Hindlimb muscle (tissue), 1 donor: ENCODE results near the gene TRIM37. TPM values are rescaled to one million over a fixed set of nuclear protein-coding genes. Genes with fewer than 3 reads are reported as not detected.
A peak's percentile ranks its signal among the peaks of the same experiment; 100 is the strongest.

ENCODE experiments used
- DNase-seq: peaks from one replicate; pipeline ENCODE4 v3.0.0-alpha.2; 2013
- polyA plus RNA-seq: library from polyadenylated mRNA; unstranded; fragments of 120-200 nt; gene quantifications from one replicate; pipeline ENCODE4 v1.2.1, GENCODE V29; 2013; ENCODE audit not compliant: insufficient read length

TRIM37 gene
- polyA plus RNA-seq, 1 donor = 13.9 TPM

DNA sequence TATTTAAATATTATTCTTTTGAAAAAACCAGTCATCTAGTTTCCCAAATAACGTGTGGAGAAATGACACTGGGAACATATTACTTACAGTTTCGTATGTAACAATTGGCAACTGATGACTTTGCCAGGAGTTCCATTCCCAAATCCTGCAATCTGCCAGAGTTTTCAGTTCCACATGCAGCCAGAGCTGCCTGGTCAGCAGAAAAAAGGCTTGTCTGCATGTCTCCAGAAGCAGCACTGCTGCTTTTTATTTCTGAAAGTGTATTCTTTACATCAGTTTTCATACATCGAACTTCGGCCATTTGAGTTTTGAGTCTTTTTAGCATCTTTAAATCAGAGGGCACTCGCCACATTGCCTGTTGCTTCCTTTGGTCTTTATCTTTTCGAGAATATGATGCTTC, 78.4 kb downstream of the TRIM37 start:
- DNase-seq = peak; percentile 30

DNA sequence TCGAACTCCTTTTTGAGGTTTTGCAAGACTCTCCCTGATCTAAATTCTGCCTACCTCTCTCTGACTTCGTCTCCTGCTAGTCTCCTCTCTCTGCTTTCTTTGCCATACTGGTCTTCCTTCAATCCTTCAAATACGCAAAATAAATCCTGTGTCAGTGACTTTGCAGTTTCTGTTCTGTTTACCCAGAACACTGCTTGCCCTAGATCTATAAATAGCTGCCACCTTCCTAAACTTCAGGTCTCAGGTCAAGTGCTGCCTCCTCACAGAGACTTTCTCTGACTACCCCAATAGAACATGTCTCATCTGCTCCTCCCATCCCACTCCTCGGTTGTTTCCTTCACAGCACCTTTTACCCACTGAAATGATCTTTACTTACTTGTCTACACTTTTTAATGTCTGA, 78.9 kb downstream of the TRIM37 start:
- no peak for DNase-seq

DNA sequence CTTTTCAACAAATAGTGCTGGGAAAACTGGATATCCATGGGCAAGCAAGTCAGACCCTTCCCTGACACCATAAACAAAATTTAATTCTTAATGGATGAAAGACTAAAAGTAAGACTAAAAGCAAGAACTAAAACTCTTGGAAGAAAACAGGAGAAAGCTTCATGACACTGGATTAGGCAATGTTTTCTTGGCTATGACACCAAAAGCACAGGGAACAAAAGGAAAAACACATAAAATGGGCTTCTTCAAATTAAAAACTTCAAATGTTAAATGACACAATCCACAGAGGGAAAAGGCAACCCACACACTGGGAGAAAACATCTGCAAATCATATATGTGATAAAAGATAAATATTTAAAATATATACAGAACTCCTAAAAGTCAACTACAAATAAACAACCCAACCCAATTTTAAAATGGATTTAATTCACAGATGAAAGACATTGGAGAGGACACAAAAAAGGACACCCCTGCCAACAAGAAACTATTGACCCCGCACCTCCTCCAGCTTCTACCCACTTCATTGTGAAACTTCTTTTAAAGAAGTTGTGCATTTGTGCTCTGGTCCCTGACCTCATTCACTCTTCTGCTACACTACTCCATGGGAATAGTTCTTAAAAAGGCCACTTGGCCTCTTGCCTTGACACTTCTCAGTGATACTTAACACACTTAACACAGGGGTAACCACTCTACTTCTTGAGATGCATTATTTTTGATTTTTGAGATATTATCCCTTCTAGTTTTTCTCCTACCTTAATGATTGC, 80.3 kb downstream of the TRIM37 start:
- no peak for DNase-seq

DNA sequence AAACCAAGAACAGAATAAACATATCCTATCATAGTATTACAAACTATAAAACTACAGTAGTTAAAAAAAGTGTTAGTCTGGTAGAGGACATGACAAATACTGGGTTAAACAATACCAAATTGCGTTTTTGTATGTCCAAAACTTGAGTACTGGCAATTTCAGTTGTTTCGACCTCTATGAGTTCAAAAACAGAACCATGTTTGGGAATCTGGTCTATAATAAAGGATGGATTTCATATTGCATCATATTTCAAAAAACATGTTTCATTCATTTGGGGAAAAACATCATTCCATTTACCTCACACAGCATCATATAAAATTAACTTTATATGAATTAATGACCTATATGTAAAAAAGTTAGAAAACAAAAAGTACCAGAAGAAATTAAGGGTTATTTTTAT, 81.8 kb downstream of the TRIM37 start:
- DNase-seq = no peak

DNA sequence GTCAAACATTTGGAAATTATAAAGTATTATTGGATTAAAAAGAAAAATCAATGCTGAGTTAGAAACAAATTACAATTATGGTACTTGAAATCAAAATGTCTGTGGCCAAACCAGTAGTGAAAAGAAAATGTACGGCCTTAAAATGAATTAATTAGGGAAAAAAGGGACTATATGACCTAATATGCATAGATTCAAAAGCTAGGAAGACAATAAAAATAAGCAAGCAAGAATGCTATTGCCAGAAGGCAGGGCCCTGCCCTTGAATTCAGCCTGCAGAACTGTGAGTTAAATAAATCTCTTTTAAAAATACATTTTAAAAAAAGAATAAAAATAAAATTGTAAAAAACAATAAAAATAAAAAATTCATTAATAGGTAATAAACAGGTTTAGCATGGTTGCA, 88.7 kb downstream of the TRIM37 start:
- no peak for DNase-seq

DNA sequence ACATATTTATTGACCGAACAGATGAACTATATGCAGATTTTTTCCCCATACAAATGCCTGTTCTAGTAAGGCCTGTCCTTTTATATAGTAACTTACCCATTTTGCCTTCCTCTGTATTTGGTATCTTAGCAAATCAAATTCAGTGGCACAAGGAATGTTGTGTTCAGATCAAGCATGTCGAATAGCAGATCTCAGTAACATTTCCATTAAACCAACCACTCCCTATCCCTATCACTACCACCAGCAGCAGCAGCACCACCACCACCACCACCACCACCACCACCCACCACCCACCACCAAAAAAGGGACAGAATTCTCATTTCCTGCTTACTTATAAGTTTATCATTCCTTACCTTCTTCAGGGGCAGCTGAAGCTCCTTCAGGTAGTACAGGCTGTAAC, 94.7 kb downstream of the TRIM37 start:
- no peak for DNase-seq

DNA sequence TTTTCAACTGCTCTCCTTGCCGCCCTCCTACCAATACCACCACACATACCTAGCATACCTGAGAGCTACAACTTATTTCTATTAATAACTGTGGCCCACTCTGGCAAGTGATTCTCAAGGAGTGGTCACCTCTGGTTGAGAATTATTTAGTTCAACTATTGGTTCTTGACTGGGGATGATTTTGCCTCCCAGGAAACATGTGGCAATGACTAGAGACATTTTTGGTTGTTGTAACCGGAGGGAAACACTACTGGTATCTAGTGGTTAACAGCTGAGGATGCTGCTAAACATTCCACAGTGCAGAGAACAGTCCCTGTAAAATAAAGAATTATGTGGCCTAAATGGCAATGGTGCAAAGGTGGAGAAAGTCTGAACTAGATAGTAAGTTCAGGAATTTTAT, 96.7 kb downstream of the TRIM37 start:
- DNase-seq = no peak

DNA sequence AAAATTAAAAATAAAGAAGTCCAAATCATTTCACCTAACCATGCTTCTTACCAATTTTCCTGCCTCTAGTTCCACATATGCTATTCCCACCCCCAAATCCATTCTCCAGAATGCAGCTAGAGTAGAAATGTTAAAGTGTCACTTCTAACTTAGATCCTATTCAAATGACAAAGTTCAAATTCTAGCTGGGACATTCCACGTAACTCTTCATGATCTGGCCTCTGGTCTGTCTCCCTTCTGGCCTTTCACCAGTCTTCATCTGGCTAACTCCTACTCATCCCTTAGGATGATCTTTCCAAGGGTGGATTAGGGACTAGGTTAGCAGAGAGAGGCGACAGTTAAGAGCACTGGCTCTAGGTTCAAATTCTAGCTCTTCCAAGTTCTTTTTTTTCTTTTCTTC, 97.9 kb downstream of the TRIM37 start:
- no peak for DNase-seq

DNA sequence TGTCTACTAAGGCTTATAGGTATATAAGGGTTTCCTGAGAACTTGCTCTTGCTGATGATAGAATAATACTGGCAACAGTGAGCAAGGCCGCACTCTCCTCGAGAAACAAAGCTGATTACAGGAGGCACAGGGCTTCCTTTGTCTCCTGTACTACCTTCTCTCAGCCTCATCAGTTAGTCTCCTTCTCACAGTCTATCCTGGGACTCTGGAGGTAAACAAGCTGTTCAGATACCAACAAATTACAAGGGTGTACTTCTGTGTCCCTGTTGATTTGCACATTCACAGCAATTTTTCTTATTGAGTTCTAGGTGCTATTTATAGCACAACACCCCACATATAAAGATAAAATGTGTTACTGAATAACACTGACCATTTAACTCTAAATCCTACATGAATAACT, 98.7 kb downstream of the TRIM37 start:
- no peak for DNase-seq

DNA sequence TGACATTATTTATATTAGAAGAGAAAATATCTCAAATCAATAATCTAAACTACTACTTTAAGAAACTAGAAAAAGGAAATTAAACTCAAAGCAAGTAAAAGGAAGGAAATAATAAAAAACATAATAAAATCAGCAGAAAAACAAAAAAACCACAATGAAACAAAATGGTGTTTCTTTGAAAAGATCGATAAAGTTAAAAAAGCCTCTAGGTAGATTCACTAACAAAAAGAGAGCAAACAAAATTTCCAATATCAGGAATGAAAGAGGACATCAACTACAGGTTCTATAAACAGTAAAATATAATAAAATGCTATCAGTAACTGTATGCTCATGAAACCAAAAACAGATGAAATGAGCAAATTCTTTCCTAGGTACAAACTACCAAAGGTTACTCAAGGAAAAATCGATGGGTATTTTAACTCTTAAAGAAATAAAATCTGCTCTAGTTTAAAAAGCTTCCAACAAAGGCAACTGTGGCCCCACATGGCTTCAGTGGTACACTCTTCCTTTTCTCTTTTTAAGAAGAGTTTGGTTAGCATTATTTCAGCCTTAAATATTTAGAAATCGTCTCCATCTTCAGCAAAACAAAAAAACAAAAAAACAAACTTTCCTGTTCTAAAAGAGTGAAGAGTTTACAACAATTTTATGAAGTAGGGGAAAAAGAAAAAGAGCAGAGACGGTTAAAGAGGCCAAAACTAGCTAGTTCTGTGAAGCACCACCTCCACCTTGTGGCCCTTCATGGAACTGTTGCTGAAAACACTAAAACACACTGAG, 102.2 kb downstream of the TRIM37 start:
- DNase-seq = peak; percentile 52

DNA sequence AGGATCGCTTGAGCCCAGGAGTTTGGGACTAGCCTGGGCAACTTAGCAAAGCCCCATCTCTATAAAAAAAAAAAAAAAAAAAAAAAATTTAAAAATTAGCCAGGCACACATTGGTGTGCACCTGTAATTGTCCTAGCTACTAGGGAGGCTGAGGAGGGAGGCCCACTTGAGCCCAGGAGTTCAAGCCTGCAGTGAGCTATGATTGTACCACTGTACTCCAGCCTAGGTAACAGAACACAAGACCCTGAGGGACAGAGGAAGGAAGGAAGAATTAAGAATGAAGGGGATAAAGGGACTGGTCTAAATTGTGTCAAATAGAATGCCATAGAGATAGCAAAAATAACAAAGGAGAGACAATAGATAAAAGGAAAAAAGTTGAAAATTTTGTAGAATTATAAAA, 102.8 kb downstream of the TRIM37 start:
- DNase-seq = no peak

DNA sequence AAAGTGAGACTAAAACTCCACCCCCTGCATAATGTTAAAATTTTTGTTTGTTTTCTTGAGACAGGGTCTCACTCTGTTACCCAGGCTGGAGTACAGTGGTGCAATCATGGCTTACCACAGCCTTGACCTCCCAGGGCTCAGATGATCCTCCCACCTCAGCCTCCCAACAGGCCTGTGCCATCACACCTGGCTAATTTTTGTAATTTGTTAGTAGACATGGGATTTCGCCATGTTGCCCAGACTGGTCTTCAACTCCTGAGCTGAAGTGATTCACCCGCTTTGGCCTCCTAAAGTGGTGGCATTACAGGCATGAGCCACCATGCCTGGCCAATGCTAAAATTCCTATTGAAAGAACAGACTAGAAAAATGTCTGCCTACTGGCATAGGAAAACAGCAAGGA, 103.8 kb downstream of the TRIM37 start:
- DNase-seq = no peak

DNA sequence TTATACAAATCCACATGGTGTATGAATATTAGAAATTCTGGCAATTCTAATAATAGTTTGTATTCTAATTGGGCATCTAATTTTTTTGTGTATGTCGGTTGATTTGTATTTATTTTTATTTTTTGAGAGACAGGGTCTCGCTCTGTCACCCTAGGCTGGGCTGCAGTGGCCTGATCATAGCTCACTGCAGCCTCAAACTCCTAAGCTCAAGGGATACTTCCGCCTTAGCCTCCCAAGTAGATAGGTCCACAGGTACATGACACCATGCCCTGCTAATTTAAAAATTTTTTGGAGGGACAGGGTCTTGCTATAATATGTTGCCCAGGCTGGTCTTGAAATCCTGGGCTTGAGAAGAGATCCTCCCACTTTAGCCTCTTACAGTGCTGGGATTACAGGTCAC, 104.6 kb downstream of the TRIM37 start:
- no peak for DNase-seq

DNA sequence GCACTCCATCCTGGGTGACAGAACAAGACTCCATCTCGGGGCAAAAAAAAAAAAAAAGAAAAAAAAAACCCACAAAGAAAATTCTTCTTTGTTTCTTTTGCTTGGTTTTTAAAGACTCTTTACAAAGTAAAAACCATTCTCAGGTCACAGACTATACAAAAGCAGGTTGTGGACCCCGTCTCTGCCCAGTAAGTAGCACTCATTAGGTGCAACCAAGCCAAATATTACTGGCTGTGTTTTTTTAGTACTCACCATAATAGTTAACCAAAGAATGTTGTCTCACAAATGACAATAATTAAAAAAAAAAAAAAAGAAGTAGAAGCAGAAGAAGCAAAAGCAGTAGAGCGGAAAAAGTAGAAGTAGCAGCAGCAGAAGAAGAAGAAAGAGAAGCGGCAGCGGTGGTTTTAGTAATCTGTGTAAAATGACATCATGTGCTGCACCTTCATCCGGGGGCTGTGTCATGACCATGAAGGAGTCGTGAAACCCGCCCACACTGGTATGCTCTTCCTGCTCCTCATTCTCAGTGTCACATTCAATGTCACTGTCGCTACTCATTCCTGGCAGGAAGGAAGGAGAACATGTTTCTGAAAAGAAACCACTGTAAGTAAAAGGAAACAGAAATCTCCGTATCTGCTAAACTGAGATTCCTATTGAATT, 105.4 kb downstream of the TRIM37 start:
- DNase-seq = peak; percentile 4

DNA sequence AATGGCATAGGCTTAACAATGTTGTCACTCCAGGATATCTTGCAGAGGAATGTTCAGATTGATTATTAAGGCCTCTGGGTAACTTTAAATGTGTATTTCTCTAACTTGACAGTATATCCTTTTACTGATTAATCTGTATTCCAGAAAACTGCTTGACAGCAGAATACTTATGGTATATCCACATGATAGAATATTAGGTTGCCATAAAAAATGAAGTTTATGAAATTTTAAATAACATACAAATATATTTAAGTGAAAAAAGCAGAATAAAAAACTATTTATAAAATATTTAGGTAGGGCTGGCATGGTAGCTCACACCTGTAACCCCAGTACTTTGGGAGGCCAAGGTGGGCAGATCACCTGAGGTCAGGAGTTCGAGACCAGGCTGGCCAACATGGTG, 106.7 kb downstream of the TRIM37 start:
- no peak for DNase-seq

DNA sequence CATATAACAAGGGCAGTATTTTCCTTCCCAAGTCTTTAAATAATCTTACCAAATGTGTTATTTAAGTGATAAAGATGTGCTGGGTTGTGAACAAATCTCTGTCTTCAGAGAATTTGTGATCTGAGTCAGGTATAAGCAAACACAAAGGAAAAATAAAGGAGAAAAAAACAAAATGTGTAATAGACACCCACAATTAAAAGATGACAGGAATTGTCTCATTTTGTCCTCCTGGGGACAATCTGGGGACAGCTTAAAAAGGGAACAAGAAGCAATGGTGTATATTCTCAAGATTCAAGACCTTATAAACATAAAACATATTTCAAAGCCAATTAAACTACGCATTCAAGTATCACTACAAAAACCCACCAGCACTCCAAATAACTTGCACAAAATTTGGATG, 107.2 kb downstream of the TRIM37 start:
- DNase-seq = no peak

DNA sequence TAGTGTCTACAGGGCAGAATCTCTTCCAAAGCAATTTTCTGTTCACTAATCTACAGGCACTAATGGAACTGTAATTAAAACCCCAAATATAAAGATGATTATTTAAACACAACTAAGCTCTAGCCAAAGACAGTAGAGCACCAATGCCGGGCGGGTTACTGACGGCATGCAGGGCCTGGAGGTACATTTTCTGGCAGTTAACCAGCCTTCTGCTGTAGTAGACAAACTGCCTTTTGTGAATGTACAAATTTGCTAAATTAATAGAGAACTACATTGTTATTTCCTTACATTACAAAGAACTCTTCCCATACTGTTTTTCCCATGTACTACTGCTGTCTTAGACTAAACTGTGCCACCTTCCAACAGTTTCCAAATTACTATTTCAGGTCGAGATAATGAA, 107.8 kb downstream of the TRIM37 start:
- no peak for DNase-seq

DNA sequence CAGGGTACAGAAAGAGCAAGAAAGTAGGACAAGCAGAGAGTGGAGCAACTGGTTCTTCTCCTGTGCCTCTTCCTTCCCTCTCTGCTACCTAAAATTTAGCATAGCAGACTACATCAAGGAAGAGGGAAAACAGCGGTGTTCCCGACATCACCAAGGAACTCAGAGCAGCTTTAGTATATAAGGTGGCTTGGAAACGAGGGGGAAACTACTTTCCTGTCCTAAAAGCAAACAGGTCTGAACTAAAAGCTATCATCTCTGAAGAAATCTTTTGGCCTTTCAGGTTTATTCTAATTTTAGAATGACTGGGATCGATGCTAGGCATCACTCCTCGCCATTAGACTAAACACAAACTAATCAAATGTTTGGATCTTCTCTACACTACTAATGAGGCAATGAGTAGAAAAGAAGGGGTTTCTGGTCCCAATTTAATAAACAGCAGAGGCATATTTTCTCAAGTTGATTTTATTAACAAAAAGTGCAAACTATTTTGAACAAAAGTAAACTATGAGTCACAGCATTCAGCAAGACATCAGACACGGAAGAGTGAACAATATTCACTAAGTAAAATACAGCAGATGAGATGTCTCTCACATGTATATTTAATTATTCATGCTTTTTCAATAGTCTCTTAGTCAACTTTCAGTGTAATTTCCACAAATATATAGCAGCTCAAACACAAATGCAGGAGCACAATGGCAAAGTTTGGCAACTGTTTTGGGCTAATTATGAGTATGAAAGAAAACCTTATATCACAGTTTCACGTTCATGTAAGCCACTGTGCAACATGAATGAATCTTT, 108.7 kb downstream of the TRIM37 start:
- DNase-seq = no peak

DNA sequence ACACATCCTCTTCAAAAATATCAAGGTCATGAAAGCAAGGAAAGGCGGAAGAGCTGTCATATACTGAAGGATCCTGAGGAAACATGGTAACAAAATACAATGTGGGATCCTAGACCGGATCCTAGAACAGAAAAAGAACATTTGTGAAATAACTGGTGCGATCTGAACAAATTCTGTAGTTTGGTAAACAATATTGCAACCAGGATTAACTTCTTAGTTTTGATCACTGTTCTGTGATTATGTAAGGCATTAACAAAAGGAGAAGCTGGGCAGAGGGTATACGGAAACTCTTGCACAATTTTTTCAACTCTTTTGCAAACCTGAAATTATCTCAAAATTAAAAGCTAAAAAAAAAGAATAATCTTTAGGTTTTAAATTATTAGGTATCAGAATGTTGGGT, 109.7 kb downstream of the TRIM37 start:
- no peak for DNase-seq

DNA sequence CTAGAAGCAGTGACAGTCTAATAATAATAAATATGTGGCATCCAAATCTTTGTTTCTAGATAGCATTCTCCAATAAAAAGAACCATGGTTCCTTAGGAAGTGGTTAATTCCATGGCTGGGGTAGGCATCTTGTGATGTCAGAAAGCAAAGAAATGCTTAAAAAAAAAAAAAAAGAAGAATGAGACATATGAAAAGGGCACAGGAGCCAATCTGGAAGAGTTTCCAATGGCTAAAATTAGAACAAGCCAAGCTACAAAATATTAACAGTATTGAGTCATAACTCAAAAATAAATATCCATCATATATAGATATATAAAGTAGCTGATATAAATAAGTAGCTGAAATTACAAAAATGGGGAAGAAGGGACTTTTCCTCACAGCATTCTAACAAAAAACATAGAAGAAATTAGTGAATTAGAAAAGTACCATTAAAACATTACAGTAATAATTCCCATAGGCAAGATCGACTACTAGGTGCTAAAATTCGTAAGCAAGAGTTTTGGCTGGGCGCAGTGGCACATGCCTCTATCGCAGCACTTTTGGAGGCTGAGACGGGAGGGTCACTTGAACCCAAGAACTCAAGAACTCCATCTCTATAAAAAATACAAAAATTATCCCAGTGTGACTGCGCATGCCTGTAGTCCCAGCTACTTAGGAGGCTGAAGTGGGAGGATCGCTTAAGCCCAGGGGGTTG, 111.3 kb downstream of the TRIM37 start:
- no peak for DNase-seq

DNA sequence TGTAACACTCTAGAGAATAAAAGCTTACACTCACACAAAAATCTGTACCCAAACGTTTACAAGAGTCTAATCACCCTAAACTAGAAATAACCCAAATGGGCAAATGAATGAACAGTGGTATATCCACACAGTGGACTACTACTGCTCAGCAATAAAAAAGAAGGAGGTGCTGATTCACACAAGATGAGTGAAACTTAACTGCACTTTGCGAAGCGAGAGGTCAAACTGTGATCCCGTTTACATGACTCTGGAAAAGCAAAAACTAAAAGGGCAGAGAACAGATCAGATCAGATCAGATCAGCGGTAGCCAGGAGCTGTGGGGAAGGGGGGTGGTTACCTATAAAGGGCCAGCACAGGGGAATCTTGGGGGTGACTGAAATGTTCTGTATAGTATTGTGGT, 113.4 kb downstream of the TRIM37 start:
- DNase-seq = no peak

DNA sequence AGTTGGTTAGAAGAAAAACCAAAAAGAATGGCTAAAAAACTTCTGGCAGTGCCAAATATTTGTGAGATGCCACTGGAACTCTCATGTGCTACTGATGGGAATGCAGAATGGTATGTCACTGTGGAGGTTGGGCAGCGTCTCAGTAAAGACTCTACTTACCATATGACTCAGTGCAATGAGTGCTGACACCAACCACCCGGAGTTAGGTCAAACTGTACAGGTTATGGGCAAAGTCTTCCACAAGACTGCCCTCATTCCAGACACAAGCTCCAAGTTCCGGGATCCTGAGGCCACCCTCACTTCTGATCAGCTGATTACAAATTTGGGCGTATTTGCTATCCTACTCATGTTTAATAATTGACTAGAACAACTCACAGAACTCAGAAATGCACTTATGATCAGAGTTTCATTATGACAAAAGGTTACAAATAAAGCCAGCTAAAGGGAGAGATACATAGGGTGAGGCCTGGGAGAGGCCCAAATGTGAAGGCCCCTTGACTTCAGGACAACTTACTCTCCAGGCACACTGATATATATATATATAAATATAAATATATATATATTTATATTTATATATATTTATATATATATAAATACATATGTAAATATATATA, 114.9 kb downstream of the TRIM37 start:
- DNase-seq = no peak
